ENCODE measurements around the gene SLC13A4.
"Not testable (repeated sequence)": the region's sequence is repeated elsewhere in the genome, so short reads cannot be mapped to it uniquely, and the experiment has no call there.

Gene SLC13A4

GRCh38 chr7:135728136-135728669 is at the start of gene SLC13A4:
TSS of gene SLC13A4 (minus strand) at chr7:135728186. CDS start at chr7:135727496, 690 bp downstream.
- DNase-seq: no peak

GRCh38 chr7:135775915-135776314 is 47.9 kb upstream of the SLC13A4 start:
- not testable (repeated sequence) for DNase-seq

GRCh38 chr7:135775230-135775629 is 47.2 kb upstream of the SLC13A4 start:
- DNase-seq: no peak

- peak; percentile 81 for DNase-seq
These were observed 46.3 kb upstream of the SLC13A4 start for GRCh38 chr7:135774284-135774683.

GRCh38 chr7:135773464-135773863 is 45.5 kb upstream of the SLC13A4 start:
- DNase-seq: peak; percentile 89

- no peak for DNase-seq
These were observed 44.7 kb upstream of the SLC13A4 start for GRCh38 chr7:135772639-135773222.

GRCh38 chr7:135771961-135772638 is 44.1 kb upstream of the SLC13A4 start:
- DNase-seq: no peak

GRCh38 chr7:135771051-135771450 is 43.1 kb upstream of the SLC13A4 start:
- DNase-seq: no peak

- DNase-seq: no peak
These were observed 42.2 kb upstream of the SLC13A4 start for GRCh38 chr7:135770139-135770710.

- no peak for DNase-seq
These were observed 41.2 kb upstream of the SLC13A4 start for GRCh38 chr7:135769005-135769802.

GRCh38 chr7:135768467-135768866 is 40.5 kb upstream of the SLC13A4 start:
- DNase-seq: no peak

GRCh38 chr7:135768064-135768463 is 40.1 kb upstream of the SLC13A4 start:
- DNase-seq: no peak

- no peak for DNase-seq
These were observed 35.3 kb upstream of the SLC13A4 start for GRCh38 chr7:135763261-135763660.

- no peak for DNase-seq
These were observed 33.9 kb upstream of the SLC13A4 start for GRCh38 chr7:135761751-135762488.

- no peak for DNase-seq
These were observed 31.5 kb upstream of the SLC13A4 start for GRCh38 chr7:135759532-135759931.

- DNase-seq: no peak
These were observed 30.5 kb upstream of the SLC13A4 start for GRCh38 chr7:135758531-135758932.

- no peak for DNase-seq
These were observed 29.9 kb upstream of the SLC13A4 start for GRCh38 chr7:135757719-135758411.

- no peak for DNase-seq
These were observed 28.2 kb upstream of the SLC13A4 start for GRCh38 chr7:135756191-135756590.

- DNase-seq: peak; percentile 87
These were observed 27.4 kb upstream of the SLC13A4 start for GRCh38 chr7:135755351-135755753.

- DNase-seq: no peak
These were observed 25.8 kb upstream of the SLC13A4 start for GRCh38 chr7:135753616-135754413.

- no peak for DNase-seq
These were observed 20.8 kb upstream of the SLC13A4 start, which contains the start of gene FAM180A for GRCh38 chr7:135748770-135749169. TSS of gene FAM180A (minus strand) at chr7:135748813. CDS start at chr7:135748580, 233 bp downstream.
